HG02678 (cell line): ENCODE data around the gene CAMKMT.

ENCODE experiments used
- ATAC-seq: cut with Tn5 transposase; IDR thresholded peaks from one replicate; pipeline ENCODE4 v1.9.1; 2021; ENCODE audit warnings: mild to moderate bottlenecking, moderate library complexity; ENCODE audit not compliant: unreplicated experiment

Gene CAMKMT

DNA sequence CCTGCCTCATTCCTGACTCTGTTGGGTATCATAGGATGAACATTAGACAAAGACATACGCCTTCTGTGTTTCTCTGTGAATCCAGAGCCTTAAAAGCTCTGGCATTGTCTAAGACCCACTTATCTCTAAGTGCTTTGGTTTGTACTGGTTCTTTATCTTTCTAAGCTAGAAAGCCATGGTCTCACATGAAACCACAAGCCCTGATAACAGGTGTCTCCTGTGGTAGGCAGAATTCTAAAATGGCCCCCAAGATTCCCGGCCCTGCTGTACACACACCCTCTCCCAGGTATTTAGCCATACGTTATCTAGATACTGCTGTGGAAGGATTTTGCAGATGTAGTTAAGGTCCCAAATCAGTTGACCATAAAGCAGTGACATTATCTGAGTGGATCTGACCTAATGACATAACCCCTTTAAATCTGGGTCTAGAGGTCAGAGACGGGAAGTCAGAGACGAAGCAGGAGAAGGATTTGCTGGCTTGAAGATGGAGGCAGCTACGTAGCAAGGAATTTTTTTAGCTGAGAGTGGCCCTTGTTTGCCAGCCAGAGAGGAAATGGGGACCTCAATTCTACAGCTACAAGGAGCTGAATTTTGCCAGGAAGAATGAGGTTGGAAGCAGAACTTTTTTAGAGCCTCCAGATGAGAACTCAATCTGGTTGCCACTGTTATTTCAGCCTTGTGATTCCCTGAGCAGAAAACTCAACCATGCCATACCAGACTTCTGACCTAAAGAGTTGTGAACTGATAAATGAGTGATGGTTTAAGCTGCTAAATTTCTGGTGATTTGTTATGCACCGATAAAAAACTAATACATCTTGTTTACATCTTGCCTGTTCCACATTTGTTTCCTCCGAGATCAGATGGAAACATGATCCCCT lies 186.7 kb downstream of the CAMKMT start:
- no peak for ATAC-seq

DNA sequence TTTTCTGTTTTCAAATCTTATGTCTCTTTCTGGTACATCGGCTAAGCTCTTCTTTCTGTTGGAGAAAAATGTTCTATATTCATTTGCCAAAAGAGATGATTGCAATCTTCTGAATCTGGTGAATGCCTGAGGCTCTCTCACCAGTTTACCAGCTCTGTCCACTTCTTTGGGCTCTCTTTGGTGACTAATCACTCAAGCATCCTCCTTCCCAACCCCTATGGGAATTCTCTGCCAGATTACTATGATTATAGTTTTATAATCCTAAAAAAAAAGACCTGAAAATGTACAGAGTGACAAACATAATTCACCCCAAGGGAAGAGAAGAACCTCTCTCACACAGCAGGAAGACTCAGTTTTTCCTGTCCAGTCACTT lies 187.3 kb downstream of the CAMKMT start:
- no peak for ATAC-seq

DNA sequence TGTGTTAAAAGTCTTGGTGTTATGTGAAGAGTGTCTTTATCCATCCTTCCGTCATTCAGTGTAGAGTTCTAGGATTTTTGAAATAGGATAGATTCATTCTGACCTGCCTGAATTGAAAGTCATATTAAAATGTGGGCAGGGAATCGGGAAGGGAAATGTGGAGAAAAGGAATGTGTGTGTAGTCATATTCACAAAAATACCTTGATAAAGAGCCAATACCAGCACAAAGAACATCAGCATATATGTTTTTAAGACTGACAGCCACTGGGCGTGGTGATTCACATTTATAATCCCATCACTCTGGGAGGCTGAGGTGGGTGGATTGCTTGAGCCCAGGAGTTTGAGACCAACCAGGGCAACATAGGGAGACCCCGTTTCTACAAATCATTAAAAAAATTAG lies 188.1 kb downstream of the CAMKMT start:
- no peak for ATAC-seq

DNA sequence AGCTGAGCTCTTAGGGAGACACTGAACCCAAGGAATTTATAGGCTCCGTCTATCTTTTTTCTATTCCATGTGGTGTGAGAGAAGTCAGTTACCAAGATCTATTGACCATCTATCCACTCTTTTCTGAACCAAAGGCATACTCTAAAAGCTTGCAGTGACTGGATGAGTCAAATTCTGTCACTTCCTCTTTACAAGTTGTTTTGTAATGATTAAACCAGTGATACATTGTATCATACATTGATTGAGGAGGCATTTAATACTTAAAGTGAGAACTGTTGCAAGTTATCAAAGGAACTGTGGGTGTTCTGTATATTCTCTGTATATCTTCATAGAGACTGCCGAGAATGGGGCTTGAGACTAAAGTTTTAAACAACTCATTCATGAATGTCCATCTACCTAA lies 188.8 kb downstream of the CAMKMT start:
- ATAC-seq: no peak

DNA sequence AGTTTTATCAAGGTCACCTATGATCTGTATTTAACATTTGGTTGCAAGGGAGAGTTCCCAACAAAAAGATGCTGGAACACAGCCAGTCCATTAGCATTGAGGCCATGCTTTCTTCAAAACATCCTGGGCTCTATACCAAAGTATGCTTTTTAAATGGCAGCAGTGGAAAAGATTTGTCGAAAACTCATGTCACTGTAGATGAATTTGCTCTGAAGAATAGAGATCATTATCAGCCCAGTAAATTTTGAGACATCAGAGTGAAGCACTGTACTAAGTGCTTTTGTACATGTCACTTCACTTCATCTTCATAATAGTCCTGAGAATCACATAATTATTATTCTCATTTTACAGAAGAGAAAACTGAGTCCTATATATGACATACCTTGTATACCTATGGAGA lies 189.8 kb downstream of the CAMKMT start:
- no peak for ATAC-seq

DNA sequence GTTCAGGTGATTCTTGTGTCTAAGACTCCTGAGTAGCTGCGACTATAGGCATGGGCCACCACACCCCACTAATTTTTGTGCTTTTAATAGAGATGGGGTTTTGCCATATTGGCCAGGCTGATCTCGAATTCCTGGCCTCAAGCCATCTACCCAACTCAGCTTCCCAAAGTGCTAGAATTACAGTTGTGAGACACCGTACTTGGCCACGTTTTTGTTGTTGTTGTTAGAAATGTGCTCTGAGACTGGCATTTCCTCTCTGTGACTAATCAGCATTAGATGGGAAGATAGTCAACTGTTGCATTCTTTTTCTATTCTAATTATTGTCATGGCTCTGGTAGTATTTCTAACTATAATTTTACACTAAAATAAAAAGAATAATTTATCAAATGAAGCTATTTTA lies 191.7 kb downstream of the CAMKMT start:
- ATAC-seq: no peak

DNA sequence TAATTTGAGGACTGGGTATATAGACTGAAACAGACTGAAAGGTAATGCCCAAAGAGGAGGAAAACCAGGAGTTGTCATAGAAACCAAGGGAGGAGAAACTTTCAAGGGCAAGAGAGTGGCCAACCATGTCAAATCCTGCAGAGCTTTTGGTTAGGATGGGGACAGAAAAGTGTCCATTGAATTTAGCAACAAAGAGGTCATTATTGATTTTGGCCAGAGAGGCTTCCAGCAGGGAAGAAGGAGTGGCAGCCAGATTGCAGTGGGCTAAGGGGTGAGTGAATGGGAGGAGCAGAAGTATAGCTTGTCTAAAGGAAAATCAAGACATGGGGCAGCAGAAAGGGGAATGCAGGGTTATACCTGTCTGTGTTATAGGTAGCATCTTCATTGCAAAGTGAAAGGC lies 194.0 kb downstream of the CAMKMT start:
- no peak for ATAC-seq

DNA sequence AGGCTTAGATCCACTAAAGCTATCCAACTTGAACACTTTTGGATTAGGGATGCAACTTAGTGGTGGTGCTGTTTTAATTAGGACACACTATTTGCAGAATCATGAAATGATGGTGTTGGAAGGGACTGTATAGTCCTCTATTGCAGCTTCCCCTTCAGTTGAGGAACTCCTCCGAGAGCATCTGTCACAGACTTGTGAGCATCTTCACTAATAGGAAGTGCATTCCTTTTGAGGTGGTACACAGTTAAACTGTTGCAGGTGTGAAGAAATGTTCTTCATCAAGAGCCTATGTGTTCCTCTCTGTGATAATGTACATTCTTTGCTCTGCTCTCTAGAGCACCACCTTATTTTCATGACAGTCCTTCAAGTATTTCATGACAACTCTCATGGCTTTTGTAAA lies 197.4 kb downstream of the CAMKMT start:
- ATAC-seq: no peak

DNA sequence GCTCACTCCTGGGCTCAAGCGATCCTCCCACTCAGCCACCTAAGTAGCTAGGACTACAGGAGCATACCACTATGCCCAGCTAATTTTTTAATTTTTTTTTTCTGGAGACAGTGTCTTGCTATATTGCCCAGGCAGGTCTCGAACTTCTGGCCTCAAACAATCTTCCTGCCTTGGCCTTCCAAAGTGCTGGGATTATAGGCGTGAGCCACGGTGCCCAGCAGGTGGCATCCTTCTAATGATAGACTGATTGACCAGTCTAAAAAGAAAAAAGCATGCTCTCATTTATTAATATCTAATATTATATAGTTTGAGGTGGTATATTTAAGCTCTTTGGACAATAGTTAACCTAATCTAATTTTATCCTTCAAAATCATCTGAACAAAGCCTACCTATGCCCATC lies 198.6 kb downstream of the CAMKMT start:
- ATAC-seq: no peak

DNA sequence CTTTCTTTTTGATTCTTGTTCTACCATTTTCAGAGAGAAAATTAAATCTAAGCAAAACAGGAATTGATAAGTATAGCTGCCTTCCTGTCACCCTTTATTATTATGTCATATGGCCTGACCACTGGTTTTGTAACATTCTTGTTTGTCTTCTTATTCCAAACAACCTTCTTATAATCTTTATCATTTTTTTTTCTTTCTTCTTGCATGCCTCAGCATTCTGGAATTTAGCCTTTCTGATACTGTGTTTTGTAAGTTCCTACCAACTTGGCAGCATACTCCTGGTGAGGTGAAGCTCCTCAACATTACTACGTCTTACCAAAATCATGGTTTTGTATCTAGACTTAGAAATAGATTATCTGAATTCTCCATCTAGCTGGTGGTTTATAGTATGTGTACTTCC lies 199.2 kb downstream of the CAMKMT start:
- ATAC-seq: no peak

DNA sequence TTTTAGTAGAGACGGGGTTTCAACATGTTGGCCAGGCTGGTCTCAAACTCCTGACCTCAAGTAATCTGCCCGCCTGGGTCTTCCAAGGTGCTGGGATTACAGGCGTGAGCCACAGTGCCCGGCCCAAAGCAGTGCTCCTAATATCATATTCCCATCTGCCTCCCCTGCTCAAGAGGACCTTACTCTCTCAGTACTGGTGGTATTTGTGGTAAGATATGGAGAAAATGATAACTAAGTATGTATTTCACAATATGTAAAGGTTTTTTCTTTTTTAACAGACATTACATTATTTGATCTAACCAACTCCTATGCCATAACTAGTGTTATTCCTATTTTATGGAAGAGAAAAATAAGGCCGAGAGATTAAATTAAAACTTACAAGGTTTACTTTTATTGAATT lies 201.0 kb downstream of the CAMKMT start:
- ATAC-seq: no peak

DNA sequence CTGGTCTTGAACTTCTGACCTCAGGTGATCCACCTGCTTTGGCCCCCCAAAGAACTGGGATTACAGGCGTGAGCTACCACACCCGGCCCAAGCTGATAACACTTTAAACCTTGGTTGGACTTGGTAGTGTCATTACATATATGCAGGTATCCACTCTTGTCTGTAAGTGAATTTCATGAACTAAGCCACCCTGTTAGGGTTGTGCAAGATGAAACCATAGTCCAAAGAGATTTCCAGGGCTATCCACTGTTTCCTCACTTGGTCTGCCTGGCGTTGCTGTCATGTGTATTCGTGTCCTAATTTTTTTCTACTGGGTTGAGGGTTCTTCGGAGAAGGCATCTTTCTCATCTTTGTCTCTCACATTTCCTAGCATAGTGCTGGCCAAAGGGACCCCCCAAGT lies 203.0 kb downstream of the CAMKMT start:
- ATAC-seq: no peak

DNA sequence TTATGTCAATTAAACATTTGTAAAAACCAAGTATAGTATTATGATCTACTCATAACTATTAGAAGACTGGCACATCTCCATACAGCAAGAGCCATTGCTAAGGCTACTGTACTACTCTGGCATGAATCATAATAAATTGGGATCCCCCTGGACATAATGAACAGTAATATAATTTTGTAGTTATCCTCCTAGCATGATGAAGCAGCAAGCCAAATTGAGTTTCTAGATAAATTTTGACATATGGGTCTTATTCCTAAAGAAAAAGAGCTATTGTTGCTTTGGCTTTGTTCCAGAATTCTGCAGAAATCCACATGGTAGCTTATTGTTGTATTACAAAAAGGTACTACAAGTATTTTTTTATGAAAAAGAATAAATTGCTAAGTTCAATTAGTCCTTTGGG lies 204.3 kb downstream of the CAMKMT start:
- ATAC-seq: no peak

DNA sequence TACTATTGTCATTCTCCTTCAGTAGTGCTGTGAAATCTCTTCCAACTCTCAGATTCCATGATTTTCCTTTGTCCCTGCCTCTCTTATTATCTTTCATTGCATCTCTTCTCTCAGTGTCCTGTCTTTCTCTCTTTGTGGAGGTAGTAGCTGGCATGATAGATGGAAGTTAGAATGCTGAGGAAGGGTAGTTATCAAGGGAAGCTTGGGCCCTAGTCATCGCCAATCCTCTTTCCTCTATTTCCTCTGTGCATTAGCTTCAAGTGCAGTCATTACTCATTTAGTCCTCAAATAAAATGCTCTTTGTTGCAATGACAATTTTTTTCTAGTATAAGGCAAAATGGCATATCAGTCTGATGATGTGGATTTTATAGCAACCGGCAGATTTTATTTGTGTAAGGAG lies 207.7 kb downstream of the CAMKMT start:
- no peak for ATAC-seq

DNA sequence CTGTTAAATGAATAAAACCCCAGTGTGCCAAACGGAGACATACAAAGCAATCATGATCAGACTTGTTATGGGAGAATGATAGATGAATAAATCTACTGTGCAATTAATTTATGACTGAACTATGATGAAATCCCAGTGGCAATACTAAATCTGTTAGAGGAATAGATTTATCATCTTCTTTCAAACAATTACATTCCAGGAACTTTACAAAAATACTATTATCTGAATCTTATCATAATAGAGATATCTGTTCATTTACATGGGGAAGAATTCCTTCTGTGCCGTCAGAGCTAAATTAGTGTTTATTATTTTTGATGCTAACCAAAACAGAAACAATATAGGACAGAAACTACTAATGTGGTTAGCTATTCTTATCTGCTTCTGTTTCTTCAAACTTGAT lies 208.5 kb downstream of the CAMKMT start:
- ATAC-seq: no peak

DNA sequence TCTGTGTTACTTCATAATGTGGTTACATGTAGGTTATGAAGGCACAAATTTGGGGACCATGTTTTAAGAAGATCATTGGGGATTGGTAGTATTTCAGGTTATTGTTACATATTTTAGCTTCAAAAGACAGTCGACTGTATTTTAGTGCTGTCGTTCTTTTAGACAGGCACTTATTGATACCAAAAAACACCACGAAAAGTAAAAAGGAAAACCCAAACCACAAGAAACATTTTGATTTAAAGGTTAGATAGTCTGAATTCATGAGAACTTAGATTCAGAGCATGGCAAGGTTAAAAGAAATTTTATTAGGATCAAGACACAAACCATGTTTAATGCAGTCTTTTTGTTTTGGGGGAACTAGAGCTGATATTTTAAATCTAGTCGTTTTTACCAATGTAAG lies 209.0 kb downstream of the CAMKMT start:
- ATAC-seq: no peak

DNA sequence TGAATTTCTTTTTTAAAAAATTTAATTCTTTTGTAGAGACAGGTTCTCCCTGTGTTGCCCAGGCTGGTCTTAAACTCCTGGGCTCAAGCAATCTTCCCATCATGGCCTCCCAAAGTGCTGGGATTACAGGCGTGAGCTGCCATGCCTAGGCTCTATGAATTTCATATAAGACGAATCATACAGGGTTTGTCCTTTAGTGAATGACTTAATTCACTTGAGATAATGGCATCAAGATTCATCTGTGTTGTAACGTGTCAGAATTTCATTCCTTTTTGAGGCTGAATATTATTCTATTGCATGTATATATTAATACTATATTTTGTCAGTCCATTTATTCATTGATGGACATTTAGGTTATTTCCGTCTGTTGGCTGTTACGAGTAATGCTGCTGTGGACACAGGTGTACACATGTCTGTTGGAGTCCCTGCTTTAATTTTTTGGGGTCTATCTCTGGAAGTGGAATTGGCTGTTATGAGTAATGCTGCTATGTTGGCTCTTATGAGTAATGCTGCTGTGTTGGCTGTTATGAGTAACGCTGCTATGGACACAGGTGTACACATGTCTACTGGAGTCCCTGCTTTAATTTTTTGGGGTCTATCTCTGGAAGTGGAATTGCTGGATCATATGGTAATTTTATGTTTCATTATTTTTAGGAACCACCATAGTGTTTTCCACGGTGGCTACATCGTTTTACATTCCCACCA lies 210.6 kb downstream of the CAMKMT start:
- no peak for ATAC-seq

DNA sequence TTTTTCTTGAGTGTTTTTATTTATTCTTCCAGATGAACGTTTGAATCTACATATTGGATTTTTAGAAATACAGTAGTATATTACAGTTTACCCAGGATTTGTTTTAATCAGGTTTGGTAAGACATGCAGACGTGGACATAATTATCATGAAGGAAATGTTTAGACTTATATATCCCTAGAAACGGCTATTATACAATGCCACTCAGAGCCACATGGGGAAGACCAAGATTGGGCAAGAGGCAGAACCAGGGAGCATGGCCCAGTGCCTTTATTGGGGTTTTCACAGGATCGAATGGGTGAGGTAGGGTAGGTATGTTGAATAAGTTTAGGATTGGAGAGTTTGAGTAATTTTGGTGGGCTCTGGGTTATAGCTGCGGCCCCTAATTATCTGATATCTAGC lies 212.2 kb downstream of the CAMKMT start:
- ATAC-seq: no peak

DNA sequence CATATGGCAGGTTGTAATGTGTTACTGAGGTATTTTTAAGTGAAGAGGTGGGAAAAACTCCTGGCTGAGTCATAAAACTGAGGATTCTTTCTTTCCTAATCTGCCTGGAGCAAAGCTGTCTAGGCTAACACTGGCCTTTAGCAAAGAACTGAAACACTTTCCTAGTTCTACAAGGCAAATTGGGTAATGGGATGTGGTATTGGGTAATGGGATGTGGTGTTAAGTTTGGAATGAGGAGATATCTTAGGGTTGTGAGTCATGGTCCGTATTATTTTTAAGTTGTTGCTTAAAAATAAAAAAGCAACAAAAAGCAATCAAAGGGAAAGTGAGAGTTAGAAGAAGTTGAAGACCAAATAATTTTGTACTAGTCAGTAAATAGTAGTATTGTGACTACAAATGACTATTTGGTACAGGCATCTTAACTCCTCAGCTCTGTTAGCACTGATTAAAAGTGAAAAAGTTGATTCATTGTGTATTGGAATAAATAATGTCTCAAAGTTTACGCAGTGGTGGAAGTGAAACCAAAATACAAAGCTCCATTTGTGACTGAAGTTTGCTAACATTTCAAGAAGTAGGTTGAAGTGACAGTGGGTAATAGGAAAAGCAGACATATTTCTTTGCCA lies 216.8 kb downstream of the CAMKMT start:
- ATAC-seq: peak; percentile 60

DNA sequence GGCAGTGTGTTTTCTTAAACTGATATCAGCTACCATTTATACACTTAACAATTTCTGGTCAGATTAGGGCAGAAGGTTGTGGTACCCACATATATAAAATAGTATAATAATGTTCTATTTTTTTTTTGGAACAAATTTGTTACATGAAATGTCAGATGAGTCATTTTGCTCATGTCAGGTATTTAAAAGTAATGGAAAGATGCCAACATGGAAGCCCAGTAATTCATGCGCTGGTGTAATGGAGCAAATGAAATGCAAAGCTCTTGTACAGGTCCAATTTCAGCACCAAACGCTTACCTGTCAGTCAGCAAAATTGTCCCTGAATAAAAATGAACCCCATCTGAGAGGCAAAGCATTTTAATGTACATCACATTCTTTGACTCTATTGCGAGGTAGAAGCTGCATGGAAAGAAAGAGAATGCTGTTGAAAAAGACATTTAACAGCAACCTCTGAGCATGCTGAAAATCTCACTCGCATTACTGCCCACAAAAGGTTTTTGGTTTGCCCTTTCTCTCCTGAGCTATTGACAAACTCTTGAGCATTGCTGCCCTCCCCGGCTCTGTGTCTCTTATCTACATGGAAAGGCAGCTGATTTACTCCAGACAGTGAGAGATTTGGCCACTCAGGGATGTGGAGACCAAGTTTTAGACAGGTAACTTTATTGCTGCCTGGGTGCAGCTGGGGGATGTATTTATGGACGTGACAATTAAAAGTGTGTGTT lies 217.5 kb downstream of the CAMKMT start:
- ATAC-seq: no peak

DNA sequence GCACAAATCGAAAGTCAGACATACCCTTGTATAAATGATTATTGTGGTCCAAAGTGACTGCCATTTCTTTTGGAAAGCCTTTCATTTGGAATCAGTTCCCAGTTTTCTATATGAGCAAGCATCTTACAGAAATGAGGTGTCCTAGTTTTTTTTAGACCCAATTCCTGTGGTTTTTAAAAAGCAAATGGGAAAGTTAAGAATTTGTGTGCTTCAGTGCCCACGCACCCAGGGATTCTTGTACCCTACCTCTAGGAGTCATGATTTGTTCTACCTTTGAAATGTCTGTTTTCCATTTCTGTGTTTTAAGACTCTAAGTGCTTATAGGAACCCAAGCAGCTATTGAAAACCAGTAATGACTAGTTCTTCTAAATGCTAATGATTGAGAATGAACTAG lies 218.1 kb downstream of the CAMKMT start:
- ATAC-seq: no peak
